Esophagus squamous epithelium (tissue), 4 donors: ENCODE results near the gene AFF3.

Experiments used
- CTCF ChIP-seq, 6 experiments: fragments of 450-650 bp in 4 of 6; fragments of 200-600 bp in 2 of 6; sonication (generic) in 2 of 6; IDR thresholded peaks; one replicate each; pipeline ENCODE4 v1.5.1; 2016 to 2019; ENCODE audit warnings: antibody characterized with exemption in 6 of 6, mild to moderate bottlenecking in 4 of 6, moderate library complexity in 4 of 6
- POLR2A ChIP-seq, 4 donors: fragments of 450-650 bp; IDR thresholded peaks; one replicate each; pipeline ENCODE4 v1.6.1; 2017; ENCODE audit warnings: antibody characterized with exemption in 4 of 4, mild to moderate bottlenecking in 4 of 4, moderate library complexity in 3 of 4

DNA sequence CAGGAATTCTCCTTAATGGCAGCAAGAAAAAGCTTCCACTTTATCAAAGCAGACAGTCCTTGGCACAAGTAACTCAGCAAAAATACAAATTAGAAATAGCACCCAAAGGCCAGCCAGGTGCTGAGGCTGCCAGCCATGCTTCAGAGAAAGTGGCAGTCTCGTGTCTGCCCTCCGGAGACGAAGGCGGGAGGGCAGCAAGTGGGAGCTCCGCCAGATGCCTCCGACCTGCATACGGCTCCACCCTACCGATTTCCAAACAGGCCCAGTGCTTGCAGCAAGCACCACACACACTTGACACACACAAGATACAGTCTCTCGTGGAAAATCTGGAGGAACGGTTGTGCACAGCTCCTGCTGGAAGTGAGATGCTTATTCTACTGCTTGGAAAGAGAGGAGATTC lies 517.7 kb downstream of the AFF3 start:
- TF ChIP-seq CTCF (IDR thresholded peaks at IDR 0.05), result no peak
- TF ChIP-seq POLR2A (IDR thresholded peaks at IDR 0.05), result no peak
